ENCODE data around the gene ALDH1A3.

ALDH1A3 gene

DNA sequence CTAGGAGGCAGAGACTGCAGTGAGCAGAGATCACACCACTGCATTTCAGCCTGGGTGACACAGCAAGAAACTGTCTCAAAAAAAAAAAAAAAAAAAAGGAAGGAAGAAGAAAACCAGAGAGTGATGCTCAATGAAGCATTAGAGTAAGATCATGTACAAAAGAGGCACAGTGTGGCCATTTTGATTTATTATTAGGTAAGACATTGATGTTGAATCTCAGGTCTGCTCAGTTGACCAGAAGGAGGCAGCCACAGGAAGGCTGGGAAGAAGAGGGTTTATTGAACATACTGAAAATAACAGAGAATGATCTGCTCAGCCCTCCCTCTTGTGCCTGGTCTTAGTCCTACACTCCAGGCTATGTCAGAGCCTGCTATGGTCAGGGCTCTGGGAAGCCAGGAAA is 55.1 kb downstream of the ALDH1A3 start:
- Histone ChIP-seq H3K9me3 (ENCODE audit: insufficient read depth, low read depth, low read length) (no peaks in the 10 kb centered on the region), H3K4me1 (ENCODE audit: insufficient read depth, low read length) (peaks cover 4% of the 10 kb centered on the region; the same call in 1 of the 2 replicates), H3K27ac (ENCODE audit: low read length) (no peak overlapping the region), H3K4me3 (ENCODE audit: low read length) (no peak overlapping the region), H3K36me3 (ENCODE audit: insufficient read depth, low read depth, low read length) (no peaks in the 10 kb centered on the region), H3K27me3 (ENCODE audit: insufficient read depth, low read length) (no peaks in the 10 kb centered on the region), H3K9ac (ENCODE audit: low read depth, low read length) (no peak overlapping the region)

DNA sequence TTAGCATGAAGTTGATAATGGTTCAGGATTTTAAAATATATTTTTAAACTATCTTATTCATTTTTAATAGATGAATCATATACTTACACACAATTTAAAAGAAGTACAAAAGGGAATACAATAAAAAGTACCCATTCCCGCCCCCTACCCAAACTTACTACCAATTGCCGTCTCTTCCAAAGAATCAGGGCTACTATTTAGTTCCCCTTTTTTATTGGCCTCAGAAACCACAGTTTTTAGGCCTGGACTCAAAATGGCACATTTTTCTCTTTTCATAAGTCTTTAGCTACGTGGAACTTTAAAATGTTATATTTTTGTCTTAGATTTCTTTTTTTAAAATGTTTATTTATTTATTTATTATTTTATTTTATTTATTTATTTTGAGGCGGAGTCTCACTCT is 57.5 kb downstream of the ALDH1A3 start:
- Histone ChIP-seq H3K4me3 (ENCODE audit: low read length) (no peak overlapping the region), H3K4me1 (ENCODE audit: insufficient read depth, low read length) (peaks cover 4% of the 10 kb centered on the region; the same call in 1 of the 2 replicates), H3K36me3 (ENCODE audit: insufficient read depth, low read depth, low read length) (no peaks in the 10 kb centered on the region), H3K9ac (ENCODE audit: low read depth, low read length) (no peak overlapping the region), H3K27me3 (ENCODE audit: insufficient read depth, low read length) (no peaks in the 10 kb centered on the region), H3K27ac (ENCODE audit: low read length) (no peak overlapping the region), H3K9me3 (ENCODE audit: insufficient read depth, low read depth, low read length) (no peaks in the 10 kb centered on the region)

DNA sequence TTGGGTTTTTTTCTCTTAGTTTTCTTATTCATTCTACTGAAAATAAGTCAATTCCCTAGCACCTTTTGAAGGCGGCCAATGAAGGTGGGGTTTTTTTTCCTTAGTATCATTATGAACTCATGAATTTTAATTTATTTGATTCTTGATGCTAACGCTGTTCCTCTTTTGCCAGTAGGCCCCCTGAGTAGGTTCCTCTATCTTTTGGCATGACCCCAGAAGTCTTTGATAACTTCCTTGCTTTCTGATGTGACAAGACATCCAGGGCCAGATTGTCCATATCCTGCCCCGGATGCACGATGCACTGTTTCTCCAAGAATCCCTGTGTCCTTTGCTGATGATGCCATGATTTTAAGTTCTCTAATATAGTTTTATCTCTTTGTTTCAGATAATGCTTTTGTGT is 60.2 kb downstream of the ALDH1A3 start:
- Histone ChIP-seq H3K9me3 (ENCODE audit: insufficient read depth, low read depth, low read length) (no peaks in the 10 kb centered on the region), H3K27ac (ENCODE audit: low read length) (no peak overlapping the region), H3K36me3 (ENCODE audit: insufficient read depth, low read depth, low read length) (no peaks in the 10 kb centered on the region), H3K4me1 (ENCODE audit: insufficient read depth, low read length) (no peaks in the 10 kb centered on the region), H3K4me3 (ENCODE audit: low read length) (no peak overlapping the region), H3K27me3 (ENCODE audit: insufficient read depth, low read length) (no peaks in the 10 kb centered on the region), H3K9ac (ENCODE audit: low read depth, low read length) (no peak overlapping the region)

DNA sequence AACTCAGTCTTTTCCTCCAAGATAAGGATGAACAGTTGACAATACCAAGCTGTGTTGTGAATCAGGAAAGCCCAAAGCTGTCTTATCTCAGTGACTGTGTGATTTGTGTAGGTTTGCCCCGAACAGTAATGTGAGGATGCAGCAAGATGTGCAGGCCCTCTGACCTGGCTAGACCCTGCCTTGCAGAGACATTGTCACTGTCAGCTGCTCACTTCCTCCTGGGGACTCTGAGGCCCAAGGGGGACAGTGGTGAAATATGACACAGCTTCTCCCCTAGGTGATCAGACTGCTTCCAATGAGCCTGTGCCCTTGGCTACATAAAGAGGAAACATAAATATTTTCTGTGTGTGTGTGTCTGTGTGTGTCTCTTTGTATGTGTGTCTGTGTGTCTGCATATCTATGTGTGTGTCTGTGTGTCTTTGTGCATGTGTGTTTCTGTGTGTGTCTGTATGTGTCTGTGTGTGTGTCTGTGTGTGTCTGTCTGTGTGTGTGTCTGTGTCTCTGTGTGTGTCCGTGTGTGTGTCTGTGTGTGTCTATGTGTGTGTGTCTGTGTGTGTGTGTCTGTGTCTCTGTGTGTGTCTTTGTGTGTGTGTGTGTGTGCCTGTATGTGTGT is 61.2 kb downstream of the ALDH1A3 start:
- Histone ChIP-seq H3K9me3 (ENCODE audit: insufficient read depth, low read depth, low read length) (no peaks in the 10 kb centered on the region), H3K36me3 (ENCODE audit: insufficient read depth, low read depth, low read length) (no peaks in the 10 kb centered on the region), H3K4me3 (ENCODE audit: low read length) (no peak overlapping the region), H3K4me1 (ENCODE audit: insufficient read depth, low read length) (no peaks in the 10 kb centered on the region), H3K27me3 (ENCODE audit: insufficient read depth, low read length) (no peaks in the 10 kb centered on the region), H3K27ac (ENCODE audit: low read length) (no peak overlapping the region), H3K9ac (ENCODE audit: low read depth, low read length) (no peak overlapping the region)

GRCh38 chr15:100941536-100941935 is 61.9 kb downstream of the ALDH1A3 start:
- H3K27me3 ChIP-seq (ENCODE audit: insufficient read depth, low read length), result no peaks in the 10 kb centered on the region
- H3K9ac ChIP-seq (ENCODE audit: low read depth, low read length), result no peak overlapping the region
- no peak overlapping the region for H3K4me3 ChIP-seq (ENCODE audit: low read length)
- H3K9me3 ChIP-seq (ENCODE audit: insufficient read depth, low read depth, low read length), result no peaks in the 10 kb centered on the region
- H3K4me1 ChIP-seq (ENCODE audit: insufficient read depth, low read length), result no peaks in the 10 kb centered on the region
- no peak overlapping the region for H3K27ac ChIP-seq (ENCODE audit: low read length)
- H3K36me3 ChIP-seq (ENCODE audit: insufficient read depth, low read depth, low read length), result no peaks in the 10 kb centered on the region

DNA sequence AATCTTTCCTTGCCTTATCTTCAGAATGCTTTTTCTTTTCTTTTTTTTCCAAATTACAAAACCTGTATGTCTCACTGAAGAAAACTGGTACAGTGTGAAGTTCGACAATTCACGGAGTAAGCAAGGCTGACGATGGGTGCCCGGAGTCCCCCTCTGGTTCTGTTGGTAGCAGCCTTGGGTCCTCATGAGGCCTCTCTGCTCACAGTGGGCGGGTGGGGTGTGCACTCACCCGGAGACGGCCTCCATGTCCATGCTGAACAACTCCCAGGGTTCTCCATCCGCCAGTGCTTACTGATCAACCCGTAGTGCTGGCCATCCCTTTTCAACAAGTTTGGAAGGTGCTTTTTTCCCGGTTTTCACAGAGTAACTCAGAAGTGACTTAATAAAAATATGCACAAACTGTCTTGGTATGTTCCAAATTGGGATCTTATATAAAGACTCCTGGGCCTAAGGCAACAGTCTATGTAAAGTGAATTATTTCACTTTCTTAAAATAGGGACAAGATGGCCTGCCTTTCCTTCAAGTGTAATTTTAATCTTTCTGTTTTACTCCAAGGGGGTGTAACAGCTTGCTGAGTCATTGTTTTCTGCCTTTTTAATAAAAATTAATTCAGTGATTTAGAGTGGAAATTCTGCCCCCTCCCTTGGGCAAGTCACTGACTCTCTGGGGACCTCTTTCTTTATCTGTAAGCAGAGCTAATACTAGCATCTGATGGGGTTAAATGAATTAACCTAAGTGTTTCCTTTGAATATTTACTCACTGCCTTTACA is 63.2 kb downstream of the ALDH1A3 start:
- Histone ChIP-seq H3K27me3 (ENCODE audit: insufficient read depth, low read length) (no peaks in the 10 kb centered on the region), H3K9me3 (ENCODE audit: insufficient read depth, low read depth, low read length) (no peaks in the 10 kb centered on the region), H3K4me3 (ENCODE audit: low read length) (no peak overlapping the region), H3K9ac (ENCODE audit: low read depth, low read length) (no peak overlapping the region), H3K36me3 (ENCODE audit: insufficient read depth, low read depth, low read length) (no peaks in the 10 kb centered on the region), H3K27ac (ENCODE audit: low read length) (no peak overlapping the region), H3K4me1 (ENCODE audit: insufficient read depth, low read length) (peaks cover 4% of the 10 kb centered on the region)

DNA sequence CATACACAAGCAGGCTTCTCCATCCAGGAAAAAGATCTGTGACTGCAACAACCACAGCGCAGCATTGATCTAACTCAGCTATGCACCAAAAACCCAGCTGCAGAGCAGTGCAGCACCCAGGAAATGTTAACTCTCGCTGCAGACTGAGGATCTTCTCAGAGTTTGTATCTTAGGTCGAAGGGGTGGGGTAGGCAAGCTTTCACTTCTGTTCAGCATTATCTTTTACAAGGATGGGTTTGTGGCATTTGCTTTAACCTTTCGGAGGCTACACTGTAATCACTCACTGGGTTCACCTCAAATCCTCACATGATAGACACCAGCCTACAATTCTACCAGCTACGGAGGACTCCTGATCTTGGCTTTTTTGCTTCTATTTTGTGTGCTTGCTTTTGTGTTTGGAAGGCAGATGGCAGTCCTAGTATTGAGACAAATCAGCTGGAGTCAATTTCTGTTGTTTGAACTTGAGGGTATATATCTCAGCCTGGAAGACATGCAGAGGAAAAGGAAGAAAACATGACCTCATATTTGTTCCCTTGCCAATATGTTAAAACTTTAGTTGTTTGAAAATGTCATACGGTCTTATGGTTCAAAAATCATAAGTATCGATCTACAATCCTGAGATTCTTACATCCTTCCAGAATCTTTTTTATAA is 64.7 kb downstream of the ALDH1A3 start:
- Histone ChIP-seq H3K9me3 (ENCODE audit: insufficient read depth, low read depth, low read length) (no peaks in the 10 kb centered on the region), H3K36me3 (ENCODE audit: insufficient read depth, low read depth, low read length) (no peaks in the 10 kb centered on the region), H3K27ac (ENCODE audit: low read length) (no peak overlapping the region), H3K4me1 (ENCODE audit: insufficient read depth, low read length) (peaks cover 11% of the 10 kb centered on the region), H3K27me3 (ENCODE audit: insufficient read depth, low read length) (no peaks in the 10 kb centered on the region), H3K9ac (ENCODE audit: low read depth, low read length) (no peak overlapping the region), H3K4me3 (ENCODE audit: low read length) (no peak overlapping the region)

DNA sequence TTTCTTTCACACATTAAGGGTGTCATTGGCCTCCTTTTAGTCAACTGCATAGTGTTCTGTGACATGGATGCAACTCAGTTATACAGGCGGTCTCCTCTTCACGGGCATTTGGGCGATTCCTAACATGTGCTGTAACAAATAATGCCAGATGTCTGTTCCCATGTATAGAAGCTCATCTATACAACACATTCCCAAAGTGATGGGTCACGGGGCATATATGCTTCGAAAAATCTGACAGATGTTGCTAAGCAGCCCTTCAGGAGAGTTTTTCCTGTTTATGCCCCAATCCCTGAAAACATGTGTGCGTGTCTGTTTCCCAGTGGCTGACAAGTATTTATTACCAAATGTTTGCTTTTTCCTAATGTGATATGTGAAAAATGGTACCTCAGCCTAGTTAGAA is 65.4 kb downstream of the ALDH1A3 start:
- Histone ChIP-seq H3K36me3 (ENCODE audit: insufficient read depth, low read depth, low read length) (no peaks in the 10 kb centered on the region), H3K27ac (ENCODE audit: low read length) (no peak overlapping the region), H3K4me3 (ENCODE audit: low read length) (no peak overlapping the region), H3K27me3 (ENCODE audit: insufficient read depth, low read length) (no peaks in the 10 kb centered on the region), H3K9me3 (ENCODE audit: insufficient read depth, low read depth, low read length) (no peaks in the 10 kb centered on the region), H3K9ac (ENCODE audit: low read depth, low read length) (no peak overlapping the region), H3K4me1 (ENCODE audit: insufficient read depth, low read length) (peaks cover 11% of the 10 kb centered on the region)

DNA sequence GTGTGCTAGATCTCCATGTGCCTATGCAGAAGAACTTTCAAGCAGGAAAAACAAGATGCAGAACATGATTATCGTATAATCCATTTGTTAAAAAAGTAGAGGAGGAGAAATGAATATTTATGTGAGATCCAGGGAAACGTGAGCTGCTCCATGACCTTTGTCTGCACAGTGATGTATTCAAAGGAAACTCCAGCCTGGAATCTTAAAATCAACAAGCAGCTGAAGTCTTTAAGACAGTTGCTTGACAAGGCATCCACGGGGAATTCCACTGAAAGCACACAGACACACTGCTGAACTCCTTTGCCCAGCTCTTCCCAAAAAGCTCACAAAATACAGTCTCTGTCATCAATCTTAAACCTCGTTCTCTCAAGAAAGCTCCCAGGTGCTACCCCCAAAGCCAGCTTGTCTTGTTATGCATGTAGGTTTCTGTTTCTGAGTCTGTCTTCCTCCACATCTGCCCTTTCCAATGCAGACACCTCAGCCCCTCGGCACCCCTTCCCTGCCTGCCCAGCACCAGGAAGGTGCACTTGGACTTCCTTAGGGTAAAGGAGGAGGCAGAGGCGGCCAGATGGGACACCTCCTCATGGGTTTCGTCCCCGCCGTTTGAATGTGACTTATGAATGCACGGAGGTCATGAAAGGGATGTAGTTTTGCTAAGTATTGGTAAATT is 68.3 kb downstream of the ALDH1A3 start:
- Histone ChIP-seq H3K4me1 (ENCODE audit: insufficient read depth, low read length) (peaks cover 11% of the 10 kb centered on the region), H3K9ac (ENCODE audit: low read depth, low read length) (no peak overlapping the region), H3K27ac (ENCODE audit: low read length) (no peak overlapping the region)

GRCh38 chr15:100948430-100948762 is 68.8 kb downstream of the ALDH1A3 start:
- no peak overlapping the region for H3K4me3 ChIP-seq (ENCODE audit: low read length)
- no peaks in the 10 kb centered on the region for H3K9me3 ChIP-seq (ENCODE audit: insufficient read depth, low read depth, low read length)
- no peak overlapping the region for H3K9ac ChIP-seq (ENCODE audit: low read depth, low read length)
- H3K27ac ChIP-seq (ENCODE audit: low read length), result no peak overlapping the region
- no peaks in the 10 kb centered on the region for H3K36me3 ChIP-seq (ENCODE audit: insufficient read depth, low read depth, low read length)
- H3K27me3 ChIP-seq (ENCODE audit: insufficient read depth, low read length), result no peaks in the 10 kb centered on the region
- peaks cover 11% of the 10 kb centered on the region for H3K4me1 ChIP-seq (ENCODE audit: insufficient read depth, low read length)

More for the DNA sequence above, 68.3 kb downstream of the ALDH1A3 start:
- H3K27me3 ChIP-seq (ENCODE audit: insufficient read depth, low read length), result no peaks in the 10 kb centered on the region
- H3K36me3 ChIP-seq (ENCODE audit: insufficient read depth, low read depth, low read length), result no peaks in the 10 kb centered on the region
- no peak overlapping the region for H3K4me3 ChIP-seq (ENCODE audit: low read length)
- H3K9me3 ChIP-seq (ENCODE audit: insufficient read depth, low read depth, low read length), result no peaks in the 10 kb centered on the region

- Histone ChIP-seq H3K9ac (ENCODE audit: low read depth, low read length) (no peak overlapping the region), H3K27me3 (ENCODE audit: insufficient read depth, low read length) (no peaks in the 10 kb centered on the region), H3K36me3 (ENCODE audit: insufficient read depth, low read depth, low read length) (no peaks in the 10 kb centered on the region), H3K9me3 (ENCODE audit: insufficient read depth, low read depth, low read length) (no peaks in the 10 kb centered on the region), H3K27ac (ENCODE audit: low read length) (no peak overlapping the region), H3K4me1 (ENCODE audit: insufficient read depth, low read length) (peaks cover 11% of the 10 kb centered on the region), H3K4me3 (ENCODE audit: low read length) (no peak overlapping the region)
Measured at GRCh38 chr15:100949691-100950090, 70.1 kb downstream of the ALDH1A3 start.

Measured in iPS-20b (cell line).